Mesenchymal stem cell (in vitro differentiated cells and primary cell): ENCODE data around the gene THAP4.
A peak's percentile ranks its signal among the peaks of the same experiment; 100 is the strongest.

Source experiments
- small RNA-seq: library from polyadenylated mRNA; stranded (forward); fragments of <200 nt; extraction: miRNeasy Mini kit (QIAGEN cat#:217004); gene quantifications from one replicate; pipeline ENCODE3, GENCODE V24; 2013; ENCODE audit warnings: low read depth

The THAP4 gene

Small RNA genes lying within 50 kb of the gene (small RNA-seq; reads per million reads assigned to genes)
- 8.3 reads per million, percentile 74 among the genes with 10 or more reads in this experiment for gene RNA5SP122
